Prostate gland (tissue), 2 donors: ENCODE data around the gene ABHD2.

ENCODE experiments used
- POLR2A ChIP-seq: fragments of 450-650 bp; IDR thresholded peaks from one replicate; pipeline ENCODE4 v1.6.1; 2016; ENCODE audit warnings: antibody characterized with exemption, mild to moderate bottlenecking
- POLR2AphosphoS5 ChIP-seq: sonication (generic); formaldehyde crosslinking; IDR thresholded peaks from one replicate; pipeline ENCODE4 v1.6.1; 2017; ENCODE audit warnings: antibody characterized with exemption
- TF ChIP-seq, protein P1 (sequence below), 4 experiments: fragments of 200-600 bp in 2 of 4; fragments of 450-650 bp in 2 of 4; sonication (generic) in 2 of 4; IDR thresholded peaks; 1 replicate in 3 of 4; 2 replicates in 1 of 4; pipeline ENCODE4 v1.5.1; 2016 to 2019; ENCODE audit warnings: antibody characterized with exemption in 4 of 4, mild to moderate bottlenecking in 2 of 4, moderate library complexity in 2 of 4

DNA sequence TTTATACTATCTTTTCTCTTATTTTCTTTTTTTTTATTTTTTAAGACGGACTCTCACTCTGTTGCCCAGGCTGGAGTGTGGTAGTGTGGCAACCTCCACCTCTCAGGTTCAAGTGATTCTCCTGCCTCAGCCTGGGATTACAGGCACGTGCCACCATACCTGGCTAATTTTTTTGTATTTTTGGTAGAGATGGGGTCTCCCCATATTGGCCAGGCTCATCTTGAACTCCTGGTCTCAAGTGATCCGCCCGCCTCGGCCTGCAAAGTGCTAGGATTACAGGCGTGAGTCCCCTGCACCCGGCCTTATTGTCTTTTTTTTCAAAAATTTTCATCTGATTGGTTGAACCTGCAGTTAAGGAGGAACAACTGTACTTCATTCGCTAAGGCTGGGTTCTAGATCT is 21.8 kb downstream of the ABHD2 start:
- TF ChIP-seq POLR2A (no peak), POLR2AphosphoS5 (no peak)
- TF ChIP-seq, protein P1, sequence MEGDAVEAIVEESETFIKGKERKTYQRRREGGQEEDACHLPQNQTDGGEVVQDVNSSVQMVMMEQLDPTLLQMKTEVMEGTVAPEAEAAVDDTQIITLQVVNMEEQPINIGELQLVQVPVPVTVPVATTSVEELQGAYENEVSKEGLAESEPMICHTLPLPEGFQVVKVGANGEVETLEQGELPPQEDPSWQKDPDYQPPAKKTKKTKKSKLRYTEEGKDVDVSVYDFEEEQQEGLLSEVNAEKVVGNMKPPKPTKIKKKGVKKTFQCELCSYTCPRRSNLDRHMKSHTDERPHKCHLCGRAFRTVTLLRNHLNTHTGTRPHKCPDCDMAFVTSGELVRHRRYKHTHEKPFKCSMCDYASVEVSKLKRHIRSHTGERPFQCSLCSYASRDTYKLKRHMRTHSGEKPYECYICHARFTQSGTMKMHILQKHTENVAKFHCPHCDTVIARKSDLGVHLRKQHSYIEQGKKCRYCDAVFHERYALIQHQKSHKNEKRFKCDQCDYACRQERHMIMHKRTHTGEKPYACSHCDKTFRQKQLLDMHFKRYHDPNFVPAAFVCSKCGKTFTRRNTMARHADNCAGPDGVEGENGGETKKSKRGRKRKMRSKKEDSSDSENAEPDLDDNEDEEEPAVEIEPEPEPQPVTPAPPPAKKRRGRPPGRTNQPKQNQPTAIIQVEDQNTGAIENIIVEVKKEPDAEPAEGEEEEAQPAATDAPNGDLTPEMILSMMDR (IDR thresholded peaks at IDR 0.05) = no peak
